Mesenchymal stem cell (in vitro differentiated cells and primary cell): ENCODE data around the gene OR2A5.

Source experiments
- DNase-seq: peaks from one replicate; pipeline ENCODE4 v3.0.0-alpha.2; 2013
- H2AFZ ChIP-seq: one replicate; pipeline ENCODE4 v1.6.1; 2013; ENCODE audit warnings: low read depth, mild to moderate bottlenecking, control low read depth, inconsistent platforms, low read length, moderate library complexity
- H2AK5ac ChIP-seq: 2 replicates; pipeline ENCODE4 v1.6.1; 2013; ENCODE audit warnings: low read length, moderate library complexity, mild to moderate bottlenecking, inconsistent platforms; ENCODE audit not compliant: severe bottlenecking
- H2BK120ac ChIP-seq: one replicate; pipeline ENCODE4 v1.6.1; 2013; ENCODE audit warnings: low read depth, mild to moderate bottlenecking, inconsistent platforms, low read length, moderate library complexity
- H2BK12ac ChIP-seq, 2 experiments: one replicate each; pipeline ENCODE4 v1.6.1; 2013; ENCODE audit warnings: inconsistent platforms in 2 of 2, low read length in 2 of 2, mild to moderate bottlenecking in 2 of 2, moderate library complexity in 2 of 2, control low read depth in 1 of 2
- H2BK15ac ChIP-seq: one replicate; pipeline ENCODE4 v1.6.1; 2013; ENCODE audit warnings: mild to moderate bottlenecking, low read depth, inconsistent platforms; ENCODE audit not compliant: poor library complexity, severe bottlenecking
- H2BK5ac ChIP-seq: 2 replicates; pipeline ENCODE4 v1.6.1; 2013; ENCODE audit warnings: low read depth, mild to moderate bottlenecking, low read length, control low read depth, inconsistent platforms; ENCODE audit not compliant: poor library complexity, severe bottlenecking
- H3K14ac ChIP-seq, 2 experiments: one replicate each; pipeline ENCODE4 v1.6.1; 2013; ENCODE audit warnings: inconsistent platforms in 2 of 2, low read length in 2 of 2, control low read depth in 1 of 2, mild to moderate bottlenecking in 1 of 2, moderate library complexity in 1 of 2
- H3K18ac ChIP-seq, 2 experiments: one replicate each; pipeline ENCODE4 v1.6.1; 2013; ENCODE audit warnings: inconsistent platforms in 2 of 2, low read length in 2 of 2, control low read depth in 1 of 2, low read depth in 1 of 2, mild to moderate bottlenecking in 1 of 2
- H3K23ac ChIP-seq, 2 experiments: one replicate each; pipeline ENCODE4 v1.6.1; 2013; ENCODE audit warnings: inconsistent platforms in 2 of 2, low read length in 2 of 2, mild to moderate bottlenecking in 2 of 2, moderate library complexity in 2 of 2, control low read depth in 1 of 2
- H3K27ac ChIP-seq: 2 replicates; pipeline ENCODE4 v1.5.1; 2013; ENCODE audit warnings: mild to moderate bottlenecking, moderate library complexity, low read length, control low read depth, inconsistent platforms; ENCODE audit not compliant: poor library complexity, severe bottlenecking
- H3K27me3 ChIP-seq, 2 experiments: 2 replicates each; pipeline versions ENCODE4 v1.6.1 to v1.7.0; 2013; ENCODE audit warnings: low read length in 2 of 2, mild to moderate bottlenecking in 2 of 2, moderate library complexity in 2 of 2, control low read depth in 1 of 2, inconsistent platforms in 1 of 2; ENCODE audit not compliant: control insufficient read depth in 1 of 2, insufficient read depth in 1 of 2
- H3K36me3 ChIP-seq, 2 experiments: 2 replicates each; pipeline versions ENCODE4 v1.6.1 to v1.7.0; 2013; ENCODE audit warnings: low read length in 2 of 2, control low read depth in 1 of 2, inconsistent platforms in 1 of 2, low read depth in 1 of 2, mild to moderate bottlenecking in 1 of 2; ENCODE audit not compliant: insufficient read depth in 2 of 2, control insufficient read depth in 1 of 2
- H3K4ac ChIP-seq, 2 experiments: one replicate each; pipeline ENCODE4 v1.6.1; 2013; ENCODE audit warnings: inconsistent platforms in 2 of 2, low read length in 2 of 2, mild to moderate bottlenecking in 2 of 2, moderate library complexity in 2 of 2, control low read depth in 1 of 2, low read depth in 1 of 2
- H3K4me1 ChIP-seq: 2 replicates; pipeline ENCODE4 v1.6.1; 2013; ENCODE audit warnings: low read depth, low read length, control low read depth; ENCODE audit not compliant: control insufficient read depth, insufficient read depth
- H3K4me2 ChIP-seq: 2 replicates; pipeline ENCODE4 v1.6.1; 2013; ENCODE audit warnings: low read length, mild to moderate bottlenecking, inconsistent platforms; ENCODE audit not compliant: poor library complexity, severe bottlenecking
- H3K4me3 ChIP-seq, 2 experiments: 2 replicates each; pipeline versions ENCODE4 v1.5.1 to v1.7.0; 2013; ENCODE audit warnings: low read length in 2 of 2, mild to moderate bottlenecking in 2 of 2, control low read depth in 1 of 2, low read depth in 1 of 2; ENCODE audit not compliant: insufficient read depth in 1 of 2
- H3K79me1 ChIP-seq: replicated peaks from 2 replicates; pipeline ENCODE4 v1.6.1; 2013; ENCODE audit warnings: mild to moderate bottlenecking, control low read depth, low read length, inconsistent platforms; ENCODE audit not compliant: poor library complexity, severe bottlenecking
- H3K9ac ChIP-seq: 2 replicates; pipeline ENCODE4 v1.7.0; 2013; ENCODE audit warnings: mild to moderate bottlenecking, low read length, moderate library complexity
- H3K9me3 ChIP-seq: 2 replicates; pipeline ENCODE4 v1.7.0; 2013; ENCODE audit warnings: mild to moderate bottlenecking, low read length; ENCODE audit not compliant: control insufficient read depth
- H4K8ac ChIP-seq: one replicate; pipeline ENCODE4 v1.6.1; 2013; ENCODE audit warnings: inconsistent platforms, mild to moderate bottlenecking, low read length, moderate library complexity
- H4K91ac ChIP-seq: one replicate; pipeline ENCODE4 v1.6.1; 2013; ENCODE audit warnings: mild to moderate bottlenecking, low read length, inconsistent platforms
- WGBS: methylation state at CpG from one replicate; pipeline ENCODE4 v1.1.7; 2013; ENCODE audit warnings: mixed read lengths; 5-methylcytosine and 5-hydroxymethylcytosine counted together

OR2A5 gene

GRCh38 chr7:144069953-144070352 lies 21.2 kb downstream of the OR2A5 start:
- H3K36me3 ChIP-seq: no peaks in the 10 kb centered on the region
- no peak overlapping the region for H3K27ac ChIP-seq
- H2BK120ac ChIP-seq: no peak overlapping the region
- H3K79me1 ChIP-seq: no peaks in the 10 kb centered on the region
- H2BK15ac ChIP-seq: no peak overlapping the region
- H3K4me3 ChIP-seq: no peak overlapping the region
- H4K91ac ChIP-seq: no peak overlapping the region
- no peak overlapping the region for H3K9ac ChIP-seq
- no peak overlapping the region for H3K18ac ChIP-seq
- no peak overlapping the region for H2AFZ ChIP-seq
- H3K14ac ChIP-seq: no peak overlapping the region
- H3K9me3 ChIP-seq: no peaks in the 10 kb centered on the region
- no peaks in the 10 kb centered on the region for H3K4me1 ChIP-seq
- H3K4ac ChIP-seq: no peak overlapping the region
- H2BK12ac ChIP-seq: no peak overlapping the region
- no peaks in the 10 kb centered on the region for H3K27me3 ChIP-seq
- no peak overlapping the region for H3K4me2 ChIP-seq
- no peak for DNase-seq
- H2BK5ac ChIP-seq: no peak overlapping the region
- H3K23ac ChIP-seq: no peak overlapping the region
- 80% methylated on average over 2 of the region's 2 CpGs for WGBS
- no peak overlapping the region for H4K8ac ChIP-seq
- no peak overlapping the region for H2AK5ac ChIP-seq

- Histone ChIP-seq H2AFZ (no peak overlapping the region), H4K8ac (no peak overlapping the region), H2AK5ac (no peak overlapping the region), H2BK5ac (no peak overlapping the region), H2BK15ac (no peak overlapping the region), H3K4me3 (no peak overlapping the region), H2BK12ac (no peak overlapping the region), H3K36me3 (no peaks in the 10 kb centered on the region), H3K4me2 (no peak overlapping the region), H3K4ac (no peak overlapping the region), H4K91ac (no peak overlapping the region), H3K14ac (no peak overlapping the region), H2BK120ac (no peak overlapping the region), H3K18ac (no peak overlapping the region), H3K23ac (no peak overlapping the region), H3K27ac (no peak overlapping the region), H3K9ac (no peak overlapping the region), H3K27me3 (no peaks in the 10 kb centered on the region), H3K79me1 (no peaks in the 10 kb centered on the region), H3K9me3 (no peaks in the 10 kb centered on the region), H3K4me1 (no peaks in the 10 kb centered on the region)
- no peak for DNase-seq
- 92% methylated on average over 8 of the region's 8 CpGs for WGBS
Observed at GRCh38 chr7:144074374-144074773, 25.6 kb downstream of the OR2A5 start.

- Histone ChIP-seq H3K4ac (no peak within 1 kb of the TSS), H2BK5ac (no peak within 1 kb of the TSS), H3K27me3 (no peaks in the 10 kb centered on the region), H3K27ac (no peak within 1 kb of the TSS), H3K18ac (no peak within 1 kb of the TSS), H2BK120ac (no peak within 1 kb of the TSS), H3K9me3 (no peaks in the 10 kb centered on the region), H3K23ac (no peak within 1 kb of the TSS), H4K91ac (no peak within 1 kb of the TSS), H3K14ac (no peak within 1 kb of the TSS), H3K4me3 (no peak within 1 kb of the TSS), H3K9ac (no peak within 1 kb of the TSS), H4K8ac (no peak within 1 kb of the TSS), H3K4me2 (no peak within 1 kb of the TSS), H3K36me3 (no peaks in the 10 kb centered on the region), H2BK15ac (no peak within 1 kb of the TSS), H3K79me1 (no peaks in the 10 kb centered on the region), H2BK12ac (no peak within 1 kb of the TSS), H2AFZ (no peak within 1 kb of the TSS), H3K4me1 (no peaks in the 10 kb centered on the region), H2AK5ac (no peak within 1 kb of the TSS)
- DNase-seq: no peak
- no CpG with 5 or more reads among the region's 2 CpGs for WGBS
Observed at GRCh38 chr7:144085978-144086377, 37.2 kb downstream of the OR2A5 start, which contains the start of gene OR2A12. Gene OR2A12 (plus strand): TSS chr7:144086278. CDS start chr7:144095108, 8,830 bp downstream.

GRCh38 chr7:144086730-144087129 lies 38.0 kb downstream of the OR2A5 start:
- Histone ChIP-seq H3K36me3 (no peaks in the 10 kb centered on the region), H2BK15ac (no peak overlapping the region), H4K91ac (no peak overlapping the region), H3K4ac (no peak overlapping the region), H2BK12ac (no peak overlapping the region), H3K14ac (no peak overlapping the region), H3K4me3 (no peak overlapping the region), H3K4me1 (no peaks in the 10 kb centered on the region), H3K18ac (no peak overlapping the region), H3K27ac (no peak overlapping the region), H2AK5ac (no peak overlapping the region), H3K27me3 (no peaks in the 10 kb centered on the region), H3K9ac (no peak overlapping the region), H3K23ac (no peak overlapping the region), H2BK5ac (no peak overlapping the region), H3K79me1 (no peaks in the 10 kb centered on the region), H3K9me3 (no peaks in the 10 kb centered on the region), H3K4me2 (no peak overlapping the region), H4K8ac (no peak overlapping the region), H2AFZ (no peak overlapping the region), H2BK120ac (no peak overlapping the region)
- 20% methylated on average over 1 of the region's 4 CpGs for WGBS
- no peak for DNase-seq
